Measurements from ENCODE around the gene LRRC38. TPM values are rescaled to one million over a fixed set of nuclear protein-coding genes. Genes with fewer than 3 reads are reported as not detected.
"Not testable (repeated sequence)": the region's sequence is repeated elsewhere in the genome, so short reads cannot be mapped to it uniquely, and the experiment has no call there.

Gene LRRC38
- total and polyA plus RNA-seq, 10 of the 15 experiments (the other 5 are each of a cell fraction or from before 2014, with no cell fraction given): not detected

DNA sequence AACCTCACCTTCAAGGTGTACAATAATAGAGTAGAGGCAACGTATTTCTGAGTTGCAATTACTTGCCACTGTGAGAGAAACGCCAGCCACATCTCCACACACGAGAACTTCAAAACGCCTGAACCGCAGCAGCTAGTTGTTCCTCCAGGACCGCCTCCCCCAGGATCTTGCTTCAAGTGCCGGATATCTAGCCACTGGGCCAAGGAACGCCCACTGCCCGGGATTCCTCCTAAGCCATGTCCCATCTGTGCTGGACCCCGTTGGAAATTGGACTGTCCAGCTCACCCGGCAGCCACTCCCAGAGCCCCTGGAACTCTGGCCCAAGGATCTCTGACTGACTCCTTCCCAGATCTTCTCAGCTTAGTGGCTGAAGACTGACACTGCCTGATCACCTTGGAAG, 49.2 kb upstream of the LRRC38 start:
- DNase-seq (ENCODE audit: low read depth, low spot score); CTCF ChIA-PET; RAD21 ChIA-PET (ENCODE audit: unreplicated experiment); POLR2A ChIA-PET; H3K4me3 ChIP-seq; SMC1A ChIA-PET (ENCODE audit: uncharacterized antibody, unreplicated experiment); H4K20me1 ChIP-seq (ENCODE audit: control insufficient read depth, insufficient read depth); H3K36me3 ChIP-seq (ENCODE audit: control insufficient read depth in 2 of 2, insufficient read depth in 2 of 2, low read length in 1 of 2); H3K27ac ChIP-seq (ENCODE audit: control insufficient read depth, insufficient read depth); FAIRE-seq; in situ Hi-C loops (cut with MboI); ATAC-seq; intact Hi-C loops (cut with micrococcal nuclease; ENCODE audit: unreplicated experiment); H3K9me3 ChIP-seq (replicated peaks; ENCODE audit: control insufficient read depth, insufficient read depth, low read length); H3K79me2 ChIP-seq (ENCODE audit: control insufficient read depth, insufficient read depth, low read length); H3K4me1 ChIP-seq (ENCODE audit: control insufficient read depth, insufficient read depth, low read length); H3K4me2 ChIP-seq (ENCODE audit: control insufficient read depth, insufficient read depth); H3K9ac ChIP-seq (ENCODE audit: control insufficient read depth, insufficient read depth, low read length); BruUV-seq (replicated peaks); H3K27me3 ChIP-seq (replicated peaks in 1 of 2; ENCODE audit: control insufficient read depth in 2 of 2, insufficient read depth in 2 of 2, low read length in 1 of 2); H2AFZ ChIP-seq (ENCODE audit: control insufficient read depth, low read depth, low read length): not testable (repeated sequence)
- WGBS (ENCODE audit: insufficient coverage, insufficient replicate concordance, low lambda C conversion rate, missing lambda C conversion rate): 40% methylated on average over 11 of the region's 11 CpGs

DNA sequence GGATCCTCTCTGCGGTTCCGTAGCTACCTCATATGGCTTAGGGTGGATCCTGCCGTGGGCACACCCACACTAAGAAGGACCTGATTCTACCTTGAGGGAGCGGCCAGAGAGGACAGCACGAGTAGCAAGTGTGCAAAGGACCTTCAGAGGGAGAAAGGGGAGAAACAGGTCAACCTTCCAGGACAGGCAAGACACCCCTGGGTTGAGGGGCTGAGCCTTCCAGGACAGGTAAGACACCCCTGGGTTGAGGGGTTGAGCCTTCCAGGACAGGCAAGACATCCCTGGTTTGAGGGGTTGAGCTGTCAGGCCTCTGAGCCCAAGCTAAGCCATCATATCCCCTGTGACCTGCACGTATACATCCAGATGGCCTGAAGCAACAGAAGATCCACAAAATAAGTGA, 46.7 kb upstream of the LRRC38 start:
- no peak overlapping the region for H3K9ac ChIP-seq (ENCODE audit: control insufficient read depth, insufficient read depth, low read length)
- ATAC-seq (no peak), FAIRE-seq (no peak), DNase-seq (ENCODE audit: low read depth, low spot score) (no peak)
- H2AFZ ChIP-seq (ENCODE audit: control insufficient read depth, low read depth, low read length): no peak overlapping the region
- ChIA-PET POLR2A (no interaction called here), CTCF (interaction anchor here (0.6 kb wide), 1 partner anchor 75 kb away, joined by 3 read pairs; no protein-coding TSS in a partner anchor), SMC1A (ENCODE audit: uncharacterized antibody, unreplicated experiment) (no interaction called here), RAD21 (ENCODE audit: unreplicated experiment) (no interaction called here)
- no peak overlapping the region for H3K4me3 ChIP-seq
- in situ Hi-C loops (cut with MboI) (no loop called here), intact Hi-C loops (cut with micrococcal nuclease; ENCODE audit: unreplicated experiment) (no loop called here)
- BruUV-seq (replicated peaks): no TSS peak
- H3K27me3 ChIP-seq (replicated peaks in 1 of 2; ENCODE audit: control insufficient read depth in 2 of 2, insufficient read depth in 2 of 2, low read length in 1 of 2): no peaks in the 10 kb centered on the region
- TF ChIP-seq TCF7 (IDR thresholded peaks at IDR 0.05; ENCODE audit: borderline replicate concordance): no peak
- no peak for TF ChIP-seq YBX1 (IDR thresholded peaks at IDR 0.05)
- H4K20me1 ChIP-seq (ENCODE audit: control insufficient read depth, insufficient read depth): no peaks in the 10 kb centered on the region
- no peaks in the 10 kb centered on the region for H3K9me3 ChIP-seq (replicated peaks; ENCODE audit: control insufficient read depth, insufficient read depth, low read length)
- no peaks in the 10 kb centered on the region for H3K36me3 ChIP-seq (ENCODE audit: control insufficient read depth in 2 of 2, insufficient read depth in 2 of 2, low read length in 1 of 2)
- H3K4me2 ChIP-seq (ENCODE audit: control insufficient read depth, insufficient read depth): no peak overlapping the region
- 17% methylated on average over 3 of the region's 6 CpGs for WGBS (ENCODE audit: insufficient coverage, insufficient replicate concordance, low lambda C conversion rate, missing lambda C conversion rate)
- H3K27ac ChIP-seq (ENCODE audit: control insufficient read depth, insufficient read depth): no peak overlapping the region
- no peaks in the 10 kb centered on the region for H3K4me1 ChIP-seq (ENCODE audit: control insufficient read depth, insufficient read depth, low read length)
- H3K79me2 ChIP-seq (ENCODE audit: control insufficient read depth, insufficient read depth, low read length): no peaks in the 10 kb centered on the region

All from GM12878 (cell line).